ENCODE data around the gene CDH13. TPM values are rescaled to one million over a fixed set of nuclear protein-coding genes. Genes with fewer than 3 reads are reported as not detected.

Gene CDH13
- total RNA-seq, 1 experiment from 2014 or later, result 2.1 TPM

DNA sequence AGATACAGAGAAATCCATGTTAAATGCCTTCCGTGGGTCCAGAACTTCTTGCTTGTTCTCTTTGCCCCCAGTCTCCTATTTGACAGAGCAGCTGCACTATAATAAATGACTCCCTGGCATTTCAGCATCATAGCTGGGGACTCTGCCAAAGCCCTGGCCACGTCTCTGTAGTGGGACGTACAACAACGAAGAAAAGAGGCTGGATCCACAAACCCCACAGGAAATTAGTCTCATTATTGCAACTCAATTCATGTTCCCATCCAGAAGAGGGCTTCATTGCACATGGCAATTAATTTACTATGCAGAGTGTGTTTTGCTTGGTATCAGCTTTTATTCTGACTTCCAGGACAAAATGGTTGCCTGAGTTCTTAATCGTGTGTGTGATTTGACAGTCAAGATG, 121.3 kb downstream of the CDH13 start:
- peaks cover 45% of the 10 kb centered on the region for H3K27me3 ChIP-seq (replicated peaks; ENCODE audit: insufficient read depth, low read depth, low read length, poor library complexity)
- intact Hi-C loops (cut with micrococcal nuclease; ENCODE audit: unreplicated experiment), result no loop called here
- H3K4me1 ChIP-seq (ENCODE audit: insufficient read depth, low read length, poor library complexity, severe bottlenecking), result no peaks in the 10 kb centered on the region
- H3K36me3 ChIP-seq (ENCODE audit: insufficient read depth, low read length, poor library complexity, severe bottlenecking), result no peaks in the 10 kb centered on the region
- H3K27ac ChIP-seq (ENCODE audit: low read depth, low read length, poor library complexity, severe bottlenecking), result no peak overlapping the region
- DNase-seq (ENCODE audit: low spot score), result peak; percentile 39
- POLR2A ChIA-PET (ENCODE audit: low non-redundant PET), result no interaction called here
- BruUV-seq (replicated peaks), result no TSS peak
- CTCF ChIA-PET, result no interaction called here
- no peaks in the 10 kb centered on the region for H3K9me3 ChIP-seq (ENCODE audit: low read depth, low read length, poor library complexity, severe bottlenecking)
- TF ChIP-seq EZH2 (IDR thresholded peaks at IDR 0.05; ENCODE audit: borderline replicate concordance, low read depth, low read length, poor library complexity, severe bottlenecking) (no peak), CTCF (conservative IDR thresholded peaks at IDR 0.05; ENCODE audit: low read depth, low read length) (0 out of 2 replicates have a peak, but pooled peaks have one; percentile 9)
- no peak overlapping the region for H3K4me3 ChIP-seq (ENCODE audit: low read depth, low read length, poor library complexity, severe bottlenecking)

DNA sequence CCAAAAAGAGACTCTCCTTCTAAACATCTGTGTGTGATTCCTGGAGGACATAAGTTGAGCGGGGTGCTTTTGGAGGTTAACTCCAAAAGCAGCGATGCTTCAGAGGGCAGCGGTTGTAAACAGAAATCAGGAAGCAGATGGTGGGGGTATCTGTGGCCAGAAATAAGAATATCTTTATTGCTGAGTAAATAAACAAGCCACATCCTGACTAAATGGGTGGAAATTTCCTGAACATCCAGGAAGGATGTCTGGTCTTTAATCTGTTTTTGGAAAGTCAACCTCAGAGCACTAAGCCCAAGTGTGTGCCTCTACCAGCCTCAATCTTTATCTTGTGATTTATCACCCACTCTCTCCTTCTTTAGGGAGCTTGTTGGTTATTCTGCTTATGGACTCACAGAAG, 123.3 kb downstream of the CDH13 start:
- peaks cover 40% of the 10 kb centered on the region for H3K27me3 ChIP-seq (replicated peaks; ENCODE audit: insufficient read depth, low read depth, low read length, poor library complexity)
- ChIA-PET POLR2A (ENCODE audit: low non-redundant PET) (no interaction called here), CTCF (no interaction called here)
- no peak overlapping the region for H3K4me3 ChIP-seq (ENCODE audit: low read depth, low read length, poor library complexity, severe bottlenecking)
- H3K36me3 ChIP-seq (ENCODE audit: insufficient read depth, low read length, poor library complexity, severe bottlenecking), result no peaks in the 10 kb centered on the region
- TF ChIP-seq EZH2 (IDR thresholded peaks at IDR 0.05; ENCODE audit: borderline replicate concordance, low read depth, low read length, poor library complexity, severe bottlenecking), result no peak
- TF ChIP-seq CTCF (conservative IDR thresholded peaks at IDR 0.05; ENCODE audit: low read depth, low read length), result no peak
- BruUV-seq (replicated peaks), result no TSS peak
- no peak for DNase-seq (ENCODE audit: low spot score)
- no peaks in the 10 kb centered on the region for H3K4me1 ChIP-seq (ENCODE audit: insufficient read depth, low read length, poor library complexity, severe bottlenecking)
- intact Hi-C loops (cut with micrococcal nuclease; ENCODE audit: unreplicated experiment), result no loop called here
- no peak overlapping the region for H3K27ac ChIP-seq (ENCODE audit: low read depth, low read length, poor library complexity, severe bottlenecking)
- H3K9me3 ChIP-seq (ENCODE audit: low read depth, low read length, poor library complexity, severe bottlenecking), result no peaks in the 10 kb centered on the region

DNA sequence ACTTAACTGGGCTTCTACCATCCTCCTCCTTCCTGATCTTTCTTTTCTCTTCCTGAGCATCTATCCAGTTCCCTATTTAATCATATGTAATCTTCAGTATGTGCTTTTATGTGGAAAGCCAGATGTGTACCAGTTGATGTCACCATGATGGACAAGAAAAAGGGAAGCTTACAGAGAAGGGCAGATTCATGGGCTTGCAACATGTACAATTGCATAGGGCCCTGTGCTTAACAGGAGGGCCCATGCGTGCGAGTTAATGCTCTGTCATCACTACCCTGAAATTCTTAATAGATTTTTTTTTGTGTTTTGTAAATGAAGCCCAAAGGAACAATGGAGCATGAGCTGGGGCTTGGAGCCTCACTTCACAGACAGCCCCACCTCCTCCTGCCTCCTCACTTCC, 124.3 kb downstream of the CDH13 start:
- Histone ChIP-seq H3K9me3 (ENCODE audit: low read depth, low read length, poor library complexity, severe bottlenecking) (no peaks in the 10 kb centered on the region), H3K27me3 (replicated peaks; ENCODE audit: insufficient read depth, low read depth, low read length, poor library complexity) (peaks cover 37% of the 10 kb centered on the region), H3K4me3 (ENCODE audit: low read depth, low read length, poor library complexity, severe bottlenecking) (no peak overlapping the region), H3K4me1 (ENCODE audit: insufficient read depth, low read length, poor library complexity, severe bottlenecking) (no peaks in the 10 kb centered on the region), H3K27ac (ENCODE audit: low read depth, low read length, poor library complexity, severe bottlenecking) (no peak overlapping the region), H3K36me3 (ENCODE audit: insufficient read depth, low read length, poor library complexity, severe bottlenecking) (no peaks in the 10 kb centered on the region)
- intact Hi-C loops (cut with micrococcal nuclease; ENCODE audit: unreplicated experiment), result no loop called here
- ChIA-PET POLR2A (ENCODE audit: low non-redundant PET) (no interaction called here), CTCF (no interaction called here)
- TF ChIP-seq EZH2 (IDR thresholded peaks at IDR 0.05; ENCODE audit: borderline replicate concordance, low read depth, low read length, poor library complexity, severe bottlenecking) (no peak), CTCF (conservative IDR thresholded peaks at IDR 0.05; ENCODE audit: low read depth, low read length) (no peak)
- no peak for DNase-seq (ENCODE audit: low spot score)
- no TSS peak for BruUV-seq (replicated peaks)

Measured in A673 (cell line).